HL-60 (cell line): ENCODE data around the gene F2RL3.

ENCODE experiments used
- DNase-seq, 2 experiments: peaks; one replicate each; pipeline ENCODE4 v3.0.0-alpha.2; 2010 to 2020; ENCODE audit warnings: low read depth in 1 of 2, low spot score in 1 of 2
- H3K27ac ChIP-seq: fragments of 250-450 bp; sonication (Bioruptor Pico); replicated peaks from 2 replicates; pipeline ENCODE4 v1.5.1; 2020; ENCODE audit warnings: mild to moderate bottlenecking, moderate library complexity
- H3K27me3 ChIP-seq: fragments of 250-450 bp; sonication (Bioruptor Pico); 2 replicates; pipeline ENCODE4 v1.5.1; 2021; ENCODE audit warnings: mild to moderate bottlenecking, moderate library complexity; ENCODE audit not compliant: insufficient read depth, poor library complexity, severe bottlenecking
- H3K4me3 ChIP-seq: replicated peaks from 2 replicates; pipeline ENCODE4 v1.5.1; 2011; ENCODE audit warnings: mild to moderate bottlenecking, control low read depth, low read length; ENCODE audit not compliant: insufficient read depth
- GABPA ChIP-seq: IDR thresholded peaks from 2 replicates; pipeline ENCODE4 v1.6.1; 2012; ENCODE audit warnings: low read depth
- POLR2AphosphoS5 ChIP-seq: IDR thresholded peaks from 2 replicates; pipeline ENCODE4 v1.6.1; 2012; ENCODE audit warnings: low read depth
- SPI1 ChIP-seq: IDR thresholded peaks from 2 replicates; pipeline ENCODE4 v1.6.1; 2012; ENCODE audit warnings: low read depth, mild to moderate bottlenecking, borderline replicate concordance
- TF ChIP-seq, protein P1 (sequence below): IDR thresholded peaks from 2 replicates; pipeline ENCODE4 v1.6.1; 2012; ENCODE audit warnings: low read depth; ENCODE audit not compliant: insufficient replicate concordance
- TF ChIP-seq, protein P2 (sequence below): IDR thresholded peaks from one replicate; pipeline ENCODE4 v1.5.1; 2011; ENCODE audit warnings: low read length, control low read depth, inconsistent platforms; ENCODE audit not compliant: insufficient read depth

The F2RL3 gene

DNA sequence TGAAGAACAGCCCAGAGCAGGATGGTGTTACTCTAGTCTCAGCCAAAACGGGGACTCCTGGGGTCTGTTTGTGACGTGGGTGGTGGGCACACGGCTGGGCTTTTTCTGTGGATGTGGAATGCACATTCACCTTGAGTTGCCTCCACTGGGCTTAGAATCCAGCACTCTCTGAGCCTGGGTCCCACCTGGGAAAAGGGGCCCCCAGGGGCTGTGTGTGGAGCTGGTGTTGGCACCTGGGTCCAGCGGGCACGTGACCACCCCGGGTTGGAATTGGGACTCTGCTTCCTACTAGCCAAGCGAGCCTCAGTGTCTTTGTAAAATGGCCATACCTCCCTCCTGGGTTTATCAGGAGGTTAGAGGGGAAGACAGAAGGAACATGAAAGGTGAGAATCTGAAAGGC is 29.2 kb upstream of the F2RL3 start:
- no peak for DNase-seq

DNA sequence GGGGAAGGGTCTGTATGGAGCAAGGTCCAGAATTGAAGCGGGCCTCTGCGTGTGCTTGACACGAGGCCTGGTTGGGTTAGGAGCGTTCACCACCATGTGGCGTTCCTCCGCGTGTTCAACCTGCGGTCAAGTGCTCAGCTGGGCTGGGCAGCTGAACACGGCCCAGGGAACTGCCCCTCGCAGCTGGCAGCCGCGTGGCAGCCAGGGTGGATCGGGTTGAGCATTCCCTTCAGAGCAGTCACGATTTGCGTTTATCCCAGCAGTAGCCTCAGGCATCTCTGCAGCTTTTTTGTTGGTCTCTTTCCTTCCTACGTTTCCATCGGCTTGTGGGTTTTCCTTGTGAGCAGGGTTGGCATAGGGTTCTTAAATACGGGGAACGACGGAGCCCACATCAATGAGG is 28.7 kb upstream of the F2RL3 start:
- H3K27ac ChIP-seq: no peak overlapping the region
- TF ChIP-seq SPI1 (no peak), GABPA (no peak), POLR2AphosphoS5 (no peak)
- TF ChIP-seq, protein P1, sequence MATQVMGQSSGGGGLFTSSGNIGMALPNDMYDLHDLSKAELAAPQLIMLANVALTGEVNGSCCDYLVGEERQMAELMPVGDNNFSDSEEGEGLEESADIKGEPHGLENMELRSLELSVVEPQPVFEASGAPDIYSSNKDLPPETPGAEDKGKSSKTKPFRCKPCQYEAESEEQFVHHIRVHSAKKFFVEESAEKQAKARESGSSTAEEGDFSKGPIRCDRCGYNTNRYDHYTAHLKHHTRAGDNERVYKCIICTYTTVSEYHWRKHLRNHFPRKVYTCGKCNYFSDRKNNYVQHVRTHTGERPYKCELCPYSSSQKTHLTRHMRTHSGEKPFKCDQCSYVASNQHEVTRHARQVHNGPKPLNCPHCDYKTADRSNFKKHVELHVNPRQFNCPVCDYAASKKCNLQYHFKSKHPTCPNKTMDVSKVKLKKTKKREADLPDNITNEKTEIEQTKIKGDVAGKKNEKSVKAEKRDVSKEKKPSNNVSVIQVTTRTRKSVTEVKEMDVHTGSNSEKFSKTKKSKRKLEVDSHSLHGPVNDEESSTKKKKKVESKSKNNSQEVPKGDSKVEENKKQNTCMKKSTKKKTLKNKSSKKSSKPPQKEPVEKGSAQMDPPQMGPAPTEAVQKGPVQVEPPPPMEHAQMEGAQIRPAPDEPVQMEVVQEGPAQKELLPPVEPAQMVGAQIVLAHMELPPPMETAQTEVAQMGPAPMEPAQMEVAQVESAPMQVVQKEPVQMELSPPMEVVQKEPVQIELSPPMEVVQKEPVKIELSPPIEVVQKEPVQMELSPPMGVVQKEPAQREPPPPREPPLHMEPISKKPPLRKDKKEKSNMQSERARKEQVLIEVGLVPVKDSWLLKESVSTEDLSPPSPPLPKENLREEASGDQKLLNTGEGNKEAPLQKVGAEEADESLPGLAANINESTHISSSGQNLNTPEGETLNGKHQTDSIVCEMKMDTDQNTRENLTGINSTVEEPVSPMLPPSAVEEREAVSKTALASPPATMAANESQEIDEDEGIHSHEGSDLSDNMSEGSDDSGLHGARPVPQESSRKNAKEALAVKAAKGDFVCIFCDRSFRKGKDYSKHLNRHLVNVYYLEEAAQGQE: no peak
- TF ChIP-seq, protein P2, sequence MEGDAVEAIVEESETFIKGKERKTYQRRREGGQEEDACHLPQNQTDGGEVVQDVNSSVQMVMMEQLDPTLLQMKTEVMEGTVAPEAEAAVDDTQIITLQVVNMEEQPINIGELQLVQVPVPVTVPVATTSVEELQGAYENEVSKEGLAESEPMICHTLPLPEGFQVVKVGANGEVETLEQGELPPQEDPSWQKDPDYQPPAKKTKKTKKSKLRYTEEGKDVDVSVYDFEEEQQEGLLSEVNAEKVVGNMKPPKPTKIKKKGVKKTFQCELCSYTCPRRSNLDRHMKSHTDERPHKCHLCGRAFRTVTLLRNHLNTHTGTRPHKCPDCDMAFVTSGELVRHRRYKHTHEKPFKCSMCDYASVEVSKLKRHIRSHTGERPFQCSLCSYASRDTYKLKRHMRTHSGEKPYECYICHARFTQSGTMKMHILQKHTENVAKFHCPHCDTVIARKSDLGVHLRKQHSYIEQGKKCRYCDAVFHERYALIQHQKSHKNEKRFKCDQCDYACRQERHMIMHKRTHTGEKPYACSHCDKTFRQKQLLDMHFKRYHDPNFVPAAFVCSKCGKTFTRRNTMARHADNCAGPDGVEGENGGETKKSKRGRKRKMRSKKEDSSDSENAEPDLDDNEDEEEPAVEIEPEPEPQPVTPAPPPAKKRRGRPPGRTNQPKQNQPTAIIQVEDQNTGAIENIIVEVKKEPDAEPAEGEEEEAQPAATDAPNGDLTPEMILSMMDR: no peak
- H3K27me3 ChIP-seq: no peaks in the 10 kb centered on the region
- DNase-seq: no peak
- no peak overlapping the region for H3K4me3 ChIP-seq

More for the DNA sequence above, 29.2 kb upstream of the F2RL3 start:
- Histone ChIP-seq H3K27me3 (no peaks in the 10 kb centered on the region), H3K27ac (no peak overlapping the region), H3K4me3 (no peak overlapping the region)
- TF ChIP-seq, protein P2: no peak
- TF ChIP-seq POLR2AphosphoS5: no peak
- TF ChIP-seq, protein P1: no peak
- no peak for TF ChIP-seq SPI1
- no peak for TF ChIP-seq GABPA

DNA sequence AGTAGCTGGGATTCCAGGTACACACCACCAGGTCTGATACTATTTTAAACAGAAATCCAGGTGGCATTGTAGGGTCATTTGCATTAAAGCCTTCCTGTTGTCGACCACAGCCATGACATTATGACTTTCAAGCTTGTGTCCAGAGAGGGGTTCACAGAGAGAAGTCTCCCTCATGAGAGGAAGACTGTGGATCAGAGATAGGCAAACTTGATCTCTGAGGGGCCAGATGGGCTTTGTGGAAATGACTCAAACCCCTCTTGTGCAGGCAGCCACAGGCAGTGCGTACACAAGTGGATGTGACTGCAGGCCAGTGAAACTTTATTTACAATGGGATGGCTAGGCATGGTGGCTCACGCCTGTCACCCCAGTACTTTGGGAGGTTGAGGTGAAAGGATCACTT is 27.8 kb upstream of the F2RL3 start:
- TF ChIP-seq, protein P1: no peak
- no peak overlapping the region for H3K27ac ChIP-seq
- H3K4me3 ChIP-seq: no peak overlapping the region
- no peak for DNase-seq
- no peaks in the 10 kb centered on the region for H3K27me3 ChIP-seq

DNA sequence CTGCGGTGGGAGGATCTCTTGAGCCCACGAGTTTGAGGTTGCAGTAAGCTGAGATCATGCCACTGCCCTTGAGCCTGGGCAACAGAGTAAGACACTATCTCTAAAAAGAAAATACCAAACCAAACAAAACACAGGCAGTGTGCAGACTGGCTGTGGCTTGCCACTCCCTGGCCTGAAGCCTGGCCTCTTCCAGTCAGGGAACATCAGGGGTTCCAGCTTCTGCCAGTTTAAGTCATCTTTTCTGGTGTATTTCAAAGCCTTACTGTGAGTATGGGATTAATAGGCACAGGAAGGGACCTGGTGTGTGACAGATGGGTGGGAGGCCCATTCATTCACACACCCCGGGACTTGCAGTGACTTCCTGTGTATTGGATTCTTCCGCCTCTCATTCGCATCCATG is 27.0 kb upstream of the F2RL3 start:
- Histone ChIP-seq H3K27me3 (no peaks in the 10 kb centered on the region), H3K27ac (no peak overlapping the region), H3K4me3 (no peak overlapping the region)
- TF ChIP-seq, protein P1: no peak
- TF ChIP-seq POLR2AphosphoS5 (no peak), GABPA (no peak), SPI1 (no peak)
- TF ChIP-seq, protein P2: no peak
- no peak for DNase-seq
